SK-N-SH treated with all-trans-retinoic acid at 6 μM for 48 hours (cell line): Measurements from ENCODE around the gene CHN1.

Experiments
- ATAC-seq: fragments of 200-7000 bp; cut with Tn5 transposase; 3 replicates; pipeline ENCODE4 v1.9.1; 2020; ENCODE audit warnings: mild to moderate bottlenecking, moderate library complexity
- BACH2 ChIP-seq: fragments of 250-450 bp; sonication (Bioruptor Pico); IDR thresholded peaks from 2 replicates; pipeline ENCODE4 v1.9.0; 2021; ENCODE audit warnings: mild to moderate bottlenecking, borderline replicate concordance
- CREB5 ChIP-seq: fragments of 250-450 bp; sonication (Bioruptor Pico); IDR thresholded peaks from 2 replicates; pipeline ENCODE4 v1.5.1; 2020; ENCODE audit warnings: low read depth, mild to moderate bottlenecking, moderate library complexity
- CSDC2 ChIP-seq: fragments of 250-450 bp; sonication (Bioruptor Pico); IDR thresholded peaks from 2 replicates; pipeline ENCODE4 v1.5.0; 2020; ENCODE audit warnings: mild to moderate bottlenecking, moderate library complexity
- ESRRG ChIP-seq: fragments of 250-450 bp; sonication (Bioruptor Pico); IDR thresholded peaks from 2 replicates; pipeline ENCODE4 v1.6.1; 2021; ENCODE audit warnings: mild to moderate bottlenecking
- ISL1 ChIP-seq: fragments of 250-450 bp; sonication (Bioruptor Pico); IDR thresholded peaks from 2 replicates; pipeline ENCODE4 v2.1.2; 2022; ENCODE audit warnings: mild to moderate bottlenecking, moderate library complexity
- OSR1 ChIP-seq: fragments of 250-450 bp; sonication (Bioruptor Pico); IDR thresholded peaks from 2 replicates; pipeline ENCODE4 v1.8.0; 2022; ENCODE audit warnings: moderate library complexity, mild to moderate bottlenecking, inconsistent platforms
- PATZ1 ChIP-seq: fragments of 250-450 bp; sonication (Bioruptor Pico); IDR thresholded peaks from 2 replicates; pipeline ENCODE4 v1.8.0; 2020; ENCODE audit warnings: mild to moderate bottlenecking, moderate library complexity, borderline replicate concordance
- POU6F1 ChIP-seq: fragments of 250-450 bp; sonication (Bioruptor Pico); IDR thresholded peaks from 2 replicates; pipeline ENCODE4 v1.8.0; 2021; ENCODE audit warnings: low read depth, mild to moderate bottlenecking, moderate library complexity, borderline replicate concordance
- PPARA ChIP-seq: fragments of 250-450 bp; sonication (Bioruptor Pico); IDR thresholded peaks from 2 replicates; pipeline ENCODE4 v1.5.0; 2020; ENCODE audit warnings: mild to moderate bottlenecking, borderline replicate concordance
- RARB ChIP-seq: fragments of 250-450 bp; sonication (Bioruptor Pico); IDR thresholded peaks from 2 replicates; pipeline ENCODE4 v1.8.0; 2021; ENCODE audit warnings: mild to moderate bottlenecking, moderate library complexity
- SNAI2 ChIP-seq: fragments of 250-450 bp; sonication (Bioruptor Pico); IDR thresholded peaks from 2 replicates; pipeline ENCODE4 v1.5.0; 2020; ENCODE audit warnings: mild to moderate bottlenecking, moderate library complexity
- TCF4 ChIP-seq: fragments of 250-450 bp; sonication (Bioruptor Pico); IDR thresholded peaks from 2 replicates; pipeline ENCODE4 v1.8.0; 2021; ENCODE audit warnings: mild to moderate bottlenecking, moderate library complexity, borderline replicate concordance
- TOX ChIP-seq: fragments of 250-450 bp; sonication (Bioruptor Pico); IDR thresholded peaks from 2 replicates; pipeline ENCODE4 v1.8.0; 2021; ENCODE audit warnings: mild to moderate bottlenecking, moderate library complexity, borderline replicate concordance
- TSHZ2 ChIP-seq: fragments of 250-450 bp; sonication (Bioruptor Pico); IDR thresholded peaks from 2 replicates; pipeline ENCODE4 v1.5.0; 2020; ENCODE audit warnings: mild to moderate bottlenecking, moderate library complexity
- ZC3H10 ChIP-seq: fragments of 250-450 bp; sonication (Bioruptor Pico); IDR thresholded peaks from 2 replicates; pipeline ENCODE4 v1.5.1; 2021; ENCODE audit warnings: mild to moderate bottlenecking, moderate library complexity
- ZFP3 ChIP-seq: fragments of 250-450 bp; sonication (Bioruptor Pico); IDR thresholded peaks from 2 replicates; pipeline ENCODE4 v1.5.0; 2020; ENCODE audit warnings: mild to moderate bottlenecking, moderate library complexity
- ZNF565 ChIP-seq: fragments of 450-650 bp; formaldehyde crosslinking; conservative IDR thresholded peaks from 2 replicates; pipeline ENCODE4 v1.5.0; 2020; ENCODE audit warnings: low read depth, mild to moderate bottlenecking, moderate library complexity
- ZNF70 ChIP-seq: fragments of 450-650 bp; formaldehyde crosslinking; IDR thresholded peaks from 2 replicates; pipeline ENCODE4 v1.5.0; 2020; ENCODE audit warnings: mild to moderate bottlenecking, moderate library complexity
- ZNF8 ChIP-seq: fragments of 450-650 bp; formaldehyde crosslinking; IDR thresholded peaks from 2 replicates; pipeline ENCODE4 v1.5.0; 2020; ENCODE audit warnings: mild to moderate bottlenecking, moderate library complexity

Gene CHN1

GRCh38 chr2:174902506-174903263 lies 102.5 kb downstream of the CHN1 start:
- ATAC-seq, result peak; percentile 55; the same call in 2 of the 3 replicates
- TF ChIP-seq POU6F1 (CRISPR knock-in tag) (no peak), ZFP3 (no peak), TCF4 (CRISPR knock-in tag) (peak; percentile 32; the same call in 1 of the 2 replicates), ZNF8 (CRISPR knock-in tag) (no peak), PPARA (CRISPR knock-in tag) (no peak), OSR1 (no peak), CREB5 (no peak), PATZ1 (CRISPR knock-in tag) (no peak), ISL1 (CRISPR knock-in tag) (peak; percentile 66), RARB (CRISPR knock-in tag) (no peak), ZC3H10 (no peak), ESRRG (CRISPR knock-in tag) (no peak), BACH2 (CRISPR knock-in tag) (no peak)

- TF ChIP-seq TOX (no peak), BACH2 (CRISPR knock-in tag) (no peak), CREB5 (no peak), TSHZ2 (no peak), ESRRG (CRISPR knock-in tag) (no peak), CSDC2 (CRISPR knock-in tag) (no peak), OSR1 (no peak), ZNF70 (CRISPR knock-in tag) (no peak), PPARA (CRISPR knock-in tag) (no peak), ISL1 (CRISPR knock-in tag) (no peak), ZNF565 (CRISPR knock-in tag) (no peak), RARB (CRISPR knock-in tag) (no peak), PATZ1 (CRISPR knock-in tag) (no peak), SNAI2 (no peak)
- no peak; the same call in 2 of the 3 replicates for ATAC-seq
Observed at GRCh38 chr2:174901075-174901474, 104.1 kb downstream of the CHN1 start.
